ENCODE data around the gene FCRLB. TPM values are rescaled to one million over a fixed set of nuclear protein-coding genes. Genes with fewer than 3 reads are reported as not detected.

Gene FCRLB
- total and polyA plus RNA-seq, 9 of the 15 experiments (the other 6 are each of a cell fraction or from before 2014, with no cell fraction given): 0.20 to 4.6 (median 1.3) TPM

DNA sequence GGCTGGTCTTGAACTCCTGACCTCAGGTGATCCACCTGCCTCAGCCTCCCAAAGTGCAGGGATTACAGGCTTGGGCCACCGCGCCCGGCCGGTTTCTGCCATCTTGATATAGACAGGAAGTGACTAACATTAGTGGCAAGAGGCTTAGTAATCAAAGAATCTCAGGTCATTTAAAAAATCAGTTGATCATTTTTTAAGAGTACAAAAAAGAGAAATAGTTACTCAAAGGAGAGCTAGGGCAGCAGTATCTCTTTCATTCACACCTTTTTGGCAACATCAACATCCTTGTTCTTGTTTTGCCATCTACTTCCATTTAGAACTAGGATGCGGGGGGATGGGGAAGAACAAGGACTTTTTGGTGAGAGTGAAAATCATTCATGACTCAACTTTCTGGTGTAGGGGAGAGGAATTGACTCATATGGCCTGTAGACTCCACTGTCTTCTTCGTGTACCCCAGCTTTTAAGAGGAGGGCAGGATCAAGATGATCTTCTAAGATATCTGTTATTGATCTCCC lies 8.8 kb downstream of the FCRLB start (continued):
- TF ChIP-seq, protein P1, sequence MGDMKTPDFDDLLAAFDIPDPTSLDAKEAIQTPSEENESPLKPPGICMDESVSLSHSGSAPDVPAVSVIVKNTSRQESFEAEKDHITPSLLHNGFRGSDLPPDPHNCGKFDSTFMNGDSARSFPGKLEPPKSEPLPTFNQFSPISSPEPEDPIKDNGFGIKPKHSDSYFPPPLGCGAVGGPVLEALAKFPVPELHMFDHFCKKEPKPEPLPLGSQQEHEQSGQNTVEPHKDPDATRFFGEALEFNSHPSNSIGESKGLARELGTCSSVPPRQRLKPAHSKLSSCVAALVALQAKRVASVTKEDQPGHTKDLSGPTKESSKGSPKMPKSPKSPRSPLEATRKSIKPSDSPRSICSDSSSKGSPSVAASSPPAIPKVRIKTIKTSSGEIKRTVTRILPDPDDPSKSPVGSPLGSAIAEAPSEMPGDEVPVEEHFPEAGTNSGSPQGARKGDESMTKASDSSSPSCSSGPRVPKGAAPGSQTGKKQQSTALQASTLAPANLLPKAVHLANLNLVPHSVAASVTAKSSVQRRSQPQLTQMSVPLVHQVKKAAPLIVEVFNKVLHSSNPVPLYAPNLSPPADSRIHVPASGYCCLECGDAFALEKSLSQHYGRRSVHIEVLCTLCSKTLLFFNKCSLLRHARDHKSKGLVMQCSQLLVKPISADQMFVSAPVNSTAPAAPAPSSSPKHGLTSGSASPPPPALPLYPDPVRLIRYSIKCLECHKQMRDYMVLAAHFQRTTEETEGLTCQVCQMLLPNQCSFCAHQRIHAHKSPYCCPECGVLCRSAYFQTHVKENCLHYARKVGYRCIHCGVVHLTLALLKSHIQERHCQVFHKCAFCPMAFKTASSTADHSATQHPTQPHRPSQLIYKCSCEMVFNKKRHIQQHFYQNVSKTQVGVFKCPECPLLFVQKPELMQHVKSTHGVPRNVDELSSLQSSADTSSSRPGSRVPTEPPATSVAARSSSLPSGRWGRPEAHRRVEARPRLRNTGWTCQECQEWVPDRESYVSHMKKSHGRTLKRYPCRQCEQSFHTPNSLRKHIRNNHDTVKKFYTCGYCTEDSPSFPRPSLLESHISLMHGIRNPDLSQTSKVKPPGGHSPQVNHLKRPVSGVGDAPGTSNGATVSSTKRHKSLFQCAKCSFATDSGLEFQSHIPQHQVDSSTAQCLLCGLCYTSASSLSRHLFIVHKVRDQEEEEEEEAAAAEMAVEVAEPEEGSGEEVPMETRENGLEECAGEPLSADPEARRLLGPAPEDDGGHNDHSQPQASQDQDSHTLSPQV (IDR thresholded peaks at IDR 0.05): peak; percentile 60; the same call in 1 of the 2 replicates
- no peak for TF ChIP-seq TCF7L2 (IDR thresholded peaks at IDR 0.05; ENCODE audit: low read depth, low read length)
- TF ChIP-seq SMARCE1 (IDR thresholded peaks at IDR 0.05): peak; percentile 74; the same call in 1 of the 2 replicates
- TF ChIP-seq TCFL5 (CRISPR knock-in tag; conservative IDR thresholded peaks at IDR 0.05): no peak
- no peak for TF ChIP-seq SAP30 (IDR thresholded peaks at IDR 0.05; ENCODE audit: borderline replicate concordance, insufficient read depth, low read depth, low read length, poor library complexity, severe bottlenecking)
- TF ChIP-seq FOXJ2 (tag; IDR thresholded peaks at IDR 0.05): no peak
- no peak for TF ChIP-seq E4F1 (CRISPR knock-in tag; IDR thresholded peaks at IDR 0.05; ENCODE audit: borderline replicate concordance)
- 0 out of 2 replicates have a peak, but pooled peaks have one; percentile 29 for TF ChIP-seq KLF6 (CRISPR knock-in tag; IDR thresholded peaks at IDR 0.05; ENCODE audit: borderline replicate concordance)
- TF ChIP-seq EP300 (IDR thresholded peaks at IDR 0.05; ENCODE audit: low read length): peak; percentile 20; the same call in 1 of the 2 replicates
- TF ChIP-seq TFE3 (CRISPR knock-in tag; IDR thresholded peaks at IDR 0.05): no peak
- no peak for TF ChIP-seq ASH1L (IDR thresholded peaks at IDR 0.05; ENCODE audit: borderline replicate concordance, low read depth, partially characterized antibody)
- no peak for TF ChIP-seq TSC22D4 (tag; IDR thresholded peaks at IDR 0.05)
- peak; percentile 65 for TF ChIP-seq JUND (IDR thresholded peaks at IDR 0.05; ENCODE audit: borderline replicate concordance, low read depth, low read length)
- TF ChIP-seq JUND (tag; IDR thresholded peaks at IDR 0.05; ENCODE audit: borderline replicate concordance, low read depth, low read length): peak; percentile 60; the same call in 2 of the 3 replicates

Measured in K562 (cell line).